NK-92 (cell line): Measurements from ENCODE around the gene RPP38.

ENCODE experiments used
- DNase-seq: peaks from one replicate; lab custom pipeline; 2025; ENCODE audit not compliant: unreplicated experiment; lab: John Stamatoyannopoulos, UW

Gene RPP38, protein sequence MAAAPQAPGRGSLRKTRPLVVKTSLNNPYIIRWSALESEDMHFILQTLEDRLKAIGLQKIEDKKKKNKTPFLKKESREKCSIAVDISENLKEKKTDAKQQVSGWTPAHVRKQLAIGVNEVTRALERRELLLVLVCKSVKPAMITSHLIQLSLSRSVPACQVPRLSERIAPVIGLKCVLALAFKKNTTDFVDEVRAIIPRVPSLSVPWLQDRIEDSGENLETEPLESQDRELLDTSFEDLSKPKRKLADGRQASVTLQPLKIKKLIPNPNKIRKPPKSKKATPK

DNA sequence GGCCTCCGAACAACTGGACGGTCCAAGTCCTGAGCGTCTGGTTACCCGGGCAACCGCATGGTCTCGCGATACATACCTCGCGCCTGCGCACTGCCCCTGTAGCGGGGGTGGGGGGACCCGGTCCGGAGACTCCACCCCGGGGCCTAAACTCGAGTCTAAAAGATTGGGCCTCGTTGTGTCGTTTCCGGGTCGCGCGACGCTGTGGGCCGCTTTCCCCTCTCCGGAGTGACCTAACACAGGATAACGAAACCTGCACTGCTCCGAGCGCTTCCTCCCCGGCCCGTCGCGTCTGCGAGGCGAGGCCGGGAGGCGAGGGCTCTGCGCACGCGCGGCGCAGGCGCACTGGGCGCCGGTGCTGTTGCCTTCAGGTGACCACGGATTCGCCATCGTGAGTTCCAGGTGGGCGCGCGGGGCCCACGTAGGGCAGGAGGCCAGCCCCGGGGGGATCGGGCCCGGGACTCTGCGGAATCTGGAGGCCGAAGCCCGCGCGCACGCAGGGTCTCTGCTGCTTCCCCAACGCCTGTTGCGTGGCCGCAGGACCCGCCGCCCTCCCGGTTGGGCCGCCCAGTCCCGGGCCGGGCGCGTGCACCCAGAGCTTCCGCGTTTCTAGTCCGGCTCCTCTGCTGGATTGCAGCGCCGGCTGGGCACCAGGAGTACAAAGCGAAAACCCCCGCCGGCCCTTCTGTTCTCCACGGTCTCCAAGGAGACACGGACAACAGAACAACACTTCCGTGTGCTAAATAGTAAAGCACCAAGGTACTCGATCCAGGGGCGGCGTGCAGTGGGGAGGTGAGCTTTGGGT is at the start of gene RPP38:
RPP38 (plus strand) TSS at position 345 of the 802 bp plus-strand sequence. CDS start 5,960 bp downstream, outside the sequence.
- peak; percentile 63 for DNase-seq

DNA sequence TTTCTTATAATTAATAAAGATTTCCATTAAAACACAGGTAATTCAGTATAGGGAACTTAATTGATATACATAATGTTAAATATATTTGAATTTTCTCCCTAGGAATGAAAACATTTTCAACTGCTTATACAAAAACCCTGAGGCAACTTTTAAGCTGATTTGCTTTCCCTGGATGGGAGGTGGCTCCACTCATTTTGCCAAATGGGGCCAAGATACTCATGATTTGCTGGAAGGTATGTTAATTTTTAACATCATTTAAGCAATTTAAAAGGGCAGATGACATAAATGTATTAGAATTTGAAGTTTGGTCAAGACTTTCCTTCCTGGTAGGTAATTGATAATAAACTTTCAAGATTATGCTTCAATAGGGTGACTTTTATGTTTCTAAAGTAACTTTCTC is 47.6 kb upstream of the RPP38 start:
- no peak for DNase-seq

DNA sequence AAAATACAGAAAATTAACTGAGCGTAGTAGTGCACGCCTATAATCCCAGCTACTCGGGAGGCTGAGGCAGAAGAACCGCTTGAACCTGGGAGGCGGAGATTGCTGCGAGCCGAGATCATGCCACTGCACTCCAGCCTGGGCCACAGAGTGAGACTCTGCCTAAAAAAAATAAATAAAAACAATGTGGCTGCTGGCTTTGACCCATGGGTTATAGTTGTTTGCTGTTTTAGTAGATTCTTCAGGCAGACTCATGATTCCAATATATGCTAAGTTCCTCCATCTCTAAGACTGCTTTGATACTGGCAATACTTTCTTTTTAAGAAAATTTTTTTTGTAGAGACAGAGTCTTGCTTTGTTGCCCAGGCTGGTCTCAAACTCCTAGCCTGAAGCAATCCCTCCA is 45.0 kb upstream of the RPP38 start:
- DNase-seq, result no peak

DNA sequence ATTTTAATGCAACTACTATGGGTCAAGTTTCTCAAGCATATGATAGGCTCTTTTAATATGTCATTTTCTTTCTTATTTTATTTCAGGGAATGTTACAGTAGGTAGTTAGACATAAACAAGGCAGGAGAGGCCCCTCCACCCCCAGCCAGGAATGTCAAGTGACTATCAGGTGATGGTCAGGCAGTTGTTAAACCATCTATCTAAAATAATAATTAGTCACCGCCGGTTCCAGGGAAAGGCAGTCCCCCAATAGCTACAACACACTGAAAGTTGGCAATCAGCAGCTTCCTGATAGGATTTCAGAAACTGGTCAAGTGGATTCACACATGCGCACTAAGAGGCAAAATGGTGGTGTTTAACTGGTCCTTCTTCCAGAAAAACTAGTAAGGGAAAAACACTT is 44.1 kb upstream of the RPP38 start:
- no peak for DNase-seq

DNA sequence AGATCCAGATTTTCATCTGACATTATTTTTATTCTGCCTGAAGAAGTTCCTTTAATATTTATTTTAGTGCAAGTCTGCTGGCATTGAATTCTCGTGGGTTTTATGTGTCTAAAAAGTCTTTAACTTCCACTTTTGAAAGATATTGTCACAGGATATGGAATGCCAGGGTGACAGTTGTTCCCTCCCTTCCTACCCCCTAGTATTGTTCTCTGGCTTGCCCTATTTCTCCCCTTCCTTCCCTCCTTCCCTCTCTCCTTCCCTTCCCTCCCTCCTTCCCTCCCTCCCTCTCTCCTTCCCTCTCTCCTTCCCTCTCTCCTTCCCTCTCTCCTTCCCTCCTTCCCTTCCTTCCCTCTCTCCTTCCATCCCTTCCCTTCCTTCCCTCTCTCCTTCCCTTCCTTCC is 38.5 kb upstream of the RPP38 start:
- no peak for DNase-seq

DNA sequence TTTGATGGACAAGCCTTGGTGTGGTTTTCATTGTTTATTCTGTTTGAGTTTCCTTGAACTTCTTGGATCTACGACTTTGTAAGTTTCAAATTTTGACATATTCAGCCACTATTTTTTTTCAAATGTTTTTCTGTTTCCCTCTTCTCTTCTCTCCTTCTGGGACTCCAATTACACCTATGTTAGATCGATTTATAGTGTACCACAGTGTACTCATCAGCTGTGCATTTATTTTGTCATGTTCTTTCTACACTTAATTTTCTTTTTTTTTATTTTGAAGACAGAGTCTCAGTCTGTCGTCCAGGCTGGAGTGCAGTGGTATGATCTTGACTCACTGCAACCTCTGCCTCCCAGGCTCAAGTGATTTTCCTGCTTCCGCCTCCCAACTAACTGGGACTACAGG is 37.2 kb upstream of the RPP38 start:
- no peak for DNase-seq

DNA sequence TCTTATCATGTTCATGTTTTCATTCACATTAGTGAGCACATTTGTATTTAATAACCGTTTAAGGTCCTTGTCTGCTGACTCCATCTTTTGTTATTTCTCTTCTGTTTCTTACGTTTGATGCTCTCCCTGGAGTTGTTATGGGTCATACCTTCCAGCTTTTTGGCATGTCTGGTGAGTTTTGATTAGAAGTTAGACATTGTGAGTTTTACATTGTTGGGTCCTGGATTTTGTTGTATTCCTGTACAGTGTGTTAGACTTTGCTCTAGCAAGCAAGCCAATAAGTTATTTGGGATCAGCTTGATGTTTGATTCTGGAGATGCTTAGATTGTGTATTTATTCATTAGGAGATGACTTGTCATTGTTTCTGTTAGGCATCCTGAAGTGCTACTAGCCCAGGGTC is 36.5 kb upstream of the RPP38 start:
- DNase-seq, result no peak

DNA sequence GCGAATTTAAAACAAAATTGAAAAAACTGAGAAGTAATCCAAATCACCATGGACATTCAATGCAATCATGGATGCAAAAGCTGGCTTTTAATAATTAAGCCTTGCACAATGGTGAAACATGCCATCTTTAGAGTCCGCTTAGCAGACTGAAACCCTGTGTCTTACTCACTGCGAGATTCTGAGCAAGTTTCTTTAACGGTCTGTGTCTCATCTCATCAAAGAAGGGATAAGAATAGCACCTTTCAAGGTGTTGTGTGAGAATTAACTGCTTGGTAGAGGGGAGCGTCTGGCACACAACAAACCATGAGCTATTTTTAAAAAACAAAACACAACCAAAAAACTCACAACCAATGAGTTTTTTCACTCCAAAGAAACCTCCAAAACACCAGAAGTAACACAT is 30.0 kb upstream of the RPP38 start:
- DNase-seq, result no peak

DNA sequence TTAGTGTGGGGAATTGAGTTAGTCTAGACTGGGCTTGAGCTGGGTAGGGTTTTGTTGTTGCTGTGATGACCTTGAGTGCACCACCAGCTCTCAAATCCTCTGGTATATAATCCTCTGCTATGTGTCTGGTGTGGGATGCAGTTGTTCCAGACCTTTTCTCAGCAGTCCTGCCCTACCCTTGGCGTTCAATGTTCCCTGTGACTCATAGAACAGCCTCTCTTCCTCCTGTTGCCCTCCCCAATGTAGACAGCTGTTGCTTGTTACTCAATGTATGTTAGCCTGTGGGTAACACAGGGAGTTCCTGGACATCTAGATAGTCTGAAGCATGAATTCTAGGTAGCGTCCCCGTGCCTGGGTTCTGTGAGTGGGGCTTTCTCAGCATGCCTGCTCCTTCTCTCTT is 28.4 kb upstream of the RPP38 start:
- no peak for DNase-seq

DNA sequence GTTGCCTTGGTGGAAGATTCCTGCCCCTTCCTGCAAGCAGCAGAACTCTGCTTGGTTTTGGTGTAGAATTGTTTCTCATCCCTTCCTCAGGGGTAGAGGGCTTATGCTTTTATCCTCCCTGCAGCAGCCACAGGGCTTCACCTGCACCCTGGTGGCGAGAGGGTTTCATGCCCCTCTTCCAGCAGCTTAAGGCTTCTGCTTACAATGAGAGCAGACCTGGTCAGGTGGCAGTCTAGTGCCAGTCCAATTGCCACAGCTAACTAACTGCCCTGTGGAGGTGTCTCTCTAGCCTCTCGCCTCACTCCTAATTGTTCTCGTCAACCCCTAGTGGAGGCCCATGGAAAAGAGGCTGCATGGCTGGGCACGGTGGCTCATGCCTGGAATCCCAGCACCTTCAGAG is 27.9 kb upstream of the RPP38 start:
- DNase-seq, result no peak

DNA sequence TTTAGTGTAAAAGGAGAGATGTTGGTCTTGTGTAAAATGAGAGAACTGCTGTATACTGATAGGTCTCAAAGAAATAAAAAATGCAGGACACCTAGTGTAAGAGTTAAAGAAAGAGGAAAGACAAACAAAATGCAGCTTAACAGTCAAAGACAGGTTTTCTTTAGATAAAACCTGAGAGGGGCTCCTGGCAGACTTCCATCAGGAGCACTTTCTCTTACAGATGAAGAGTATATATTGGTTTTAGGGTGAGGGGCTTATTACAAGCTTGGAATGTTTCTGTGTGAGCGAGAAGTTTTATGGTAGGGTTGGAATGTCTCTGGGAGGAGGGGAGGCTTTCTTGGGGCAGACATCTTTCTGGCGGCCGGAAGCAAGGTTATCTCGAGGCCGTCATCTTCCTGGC is 24.8 kb upstream of the RPP38 start:
- DNase-seq, result no peak

DNA sequence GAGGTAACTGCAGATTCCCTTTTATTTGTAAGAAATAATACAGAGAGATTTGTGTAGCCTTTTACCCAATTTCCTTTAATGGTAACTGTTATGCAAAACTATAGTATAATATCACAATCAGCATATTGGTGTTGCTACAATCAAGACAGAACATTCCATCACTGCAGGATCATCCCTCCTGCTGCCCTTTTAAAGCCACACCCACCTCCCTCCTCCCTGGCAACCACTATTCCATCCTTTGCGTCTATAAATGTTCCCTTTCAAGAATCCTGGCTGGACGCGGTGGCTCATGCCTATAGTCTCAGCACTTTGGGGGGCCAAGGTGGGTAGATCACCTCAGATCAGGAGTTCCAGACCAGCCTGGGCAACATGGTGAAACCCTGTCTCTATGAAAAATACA is 21.7 kb upstream of the RPP38 start:
- no peak for DNase-seq

DNA sequence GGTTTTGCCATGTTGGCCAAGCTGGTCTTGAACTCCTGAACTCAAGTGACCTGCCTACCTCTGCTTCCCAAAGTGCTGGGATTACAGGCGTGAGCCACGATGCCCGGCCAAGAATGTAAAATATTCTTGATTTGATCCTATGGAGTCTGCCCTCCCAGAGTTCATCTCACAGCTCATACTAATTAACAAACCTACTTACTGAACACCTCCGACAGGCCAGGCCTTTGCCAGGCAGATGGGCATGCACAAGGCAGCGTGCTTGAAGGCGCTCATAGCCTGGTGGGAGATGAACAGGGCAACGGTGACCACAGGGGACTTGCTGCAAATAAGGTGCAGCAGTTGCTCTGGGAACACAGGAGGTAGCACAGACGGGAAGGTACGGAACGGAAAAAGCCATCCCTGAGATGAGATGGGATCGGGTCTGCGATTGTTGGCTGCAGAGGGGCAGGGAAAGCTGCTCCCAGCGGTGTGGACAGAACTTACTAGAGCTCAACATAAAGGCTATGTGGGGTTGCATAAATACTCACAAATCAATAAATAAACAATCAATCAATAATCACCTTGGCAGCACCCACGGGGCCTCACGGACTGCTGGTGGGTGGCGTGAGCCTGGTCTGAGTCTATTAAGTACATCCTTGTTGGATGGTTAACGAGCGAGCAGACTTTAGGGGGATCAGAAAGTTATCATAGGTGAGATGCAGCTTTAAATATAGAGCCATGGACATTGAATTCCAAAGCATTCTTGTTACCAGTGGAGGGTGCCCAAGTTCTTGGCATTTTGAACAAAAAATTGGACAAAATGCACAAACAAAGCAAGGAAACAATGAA is 13.3 kb upstream of the RPP38 start:
- DNase-seq, result no peak

DNA sequence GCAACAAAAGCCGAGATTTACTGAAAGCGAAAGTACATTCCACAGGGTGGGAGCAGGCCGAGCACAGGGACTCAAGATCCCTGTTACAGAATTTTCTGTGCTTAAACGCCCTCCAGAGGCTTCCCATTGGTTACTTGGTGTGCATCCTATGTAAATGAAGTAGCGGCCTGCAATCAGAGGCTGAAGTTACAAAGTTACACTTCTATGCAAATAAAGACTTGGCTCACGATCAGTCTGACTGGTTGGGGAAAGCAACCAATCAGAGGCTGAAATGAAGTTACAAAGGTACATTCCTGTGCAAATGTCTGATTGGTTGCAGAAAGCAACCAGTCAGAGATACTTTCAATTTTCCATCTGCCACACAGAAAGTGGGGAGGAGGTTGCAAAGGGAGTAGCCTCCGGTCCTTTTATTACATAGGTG is 12.6 kb upstream of the RPP38 start:
- DNase-seq, result no peak

DNA sequence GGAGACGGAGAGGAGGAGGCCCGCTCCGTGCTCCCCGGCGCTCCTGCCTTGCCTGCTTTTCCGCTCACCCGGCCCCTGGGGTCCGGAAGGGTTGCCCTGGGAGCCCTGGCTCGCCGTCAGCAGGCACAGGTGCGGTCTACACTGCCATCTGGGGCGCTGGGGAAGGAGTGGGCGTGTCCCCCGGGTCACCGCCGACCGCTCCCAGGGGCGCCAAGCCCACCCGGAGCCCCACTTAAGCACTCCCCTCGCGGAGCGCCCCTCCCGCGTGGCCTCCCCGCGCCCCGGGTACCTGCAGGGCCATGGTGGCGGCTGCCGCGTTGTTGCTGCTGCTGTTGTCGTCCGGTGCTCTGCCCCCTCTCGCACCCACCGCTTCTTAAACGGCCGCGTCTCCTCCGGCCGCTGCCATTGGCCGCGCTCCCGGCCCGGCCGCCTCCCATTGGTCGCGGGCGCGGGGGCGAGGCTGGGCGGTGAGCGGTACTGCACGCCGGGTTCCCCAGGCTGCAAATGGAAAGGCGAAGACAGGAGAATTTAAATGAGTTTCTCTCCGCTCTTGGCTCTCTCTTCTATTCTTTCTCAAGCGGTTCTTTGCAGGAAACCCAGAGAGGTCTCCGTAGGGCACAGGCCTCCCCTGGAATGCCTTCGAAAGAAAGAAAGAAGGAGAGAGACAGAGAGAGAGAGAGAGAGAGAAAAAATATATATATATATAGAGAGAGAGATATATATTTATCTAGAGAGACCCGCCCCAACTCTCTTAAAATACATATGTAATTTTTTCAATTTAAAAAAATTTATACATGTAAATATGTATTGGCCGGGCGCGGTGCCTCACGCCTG is 8.5 kb upstream of the RPP38 start, which contains the start of gene ACBD7:
ACBD7 (minus strand) TSS at position 349 of the 834 bp plus-strand sequence; CDS start at position 301, 48 bp downstream.
- DNase-seq, result no peak

DNA sequence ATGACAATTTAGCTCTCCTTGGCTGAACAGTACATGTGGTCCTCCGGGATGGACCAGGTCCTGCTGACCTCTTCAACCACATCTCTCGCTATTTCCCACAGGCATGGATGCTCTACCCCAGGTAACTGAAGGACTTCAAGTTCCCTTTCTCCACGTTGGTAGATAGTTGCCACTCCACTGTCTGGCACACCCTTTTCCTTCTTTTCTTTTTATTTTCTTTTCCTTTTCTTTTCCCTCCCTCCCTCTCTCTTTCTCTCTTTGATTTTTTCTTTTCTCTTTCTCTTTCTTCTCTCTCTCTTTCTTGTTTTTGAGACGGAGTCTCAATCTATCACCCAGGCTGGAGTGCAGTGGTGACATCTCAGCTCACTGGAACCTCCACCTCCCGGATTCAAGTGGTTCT is 5.7 kb upstream of the RPP38 start:
- DNase-seq, result no peak

DNA sequence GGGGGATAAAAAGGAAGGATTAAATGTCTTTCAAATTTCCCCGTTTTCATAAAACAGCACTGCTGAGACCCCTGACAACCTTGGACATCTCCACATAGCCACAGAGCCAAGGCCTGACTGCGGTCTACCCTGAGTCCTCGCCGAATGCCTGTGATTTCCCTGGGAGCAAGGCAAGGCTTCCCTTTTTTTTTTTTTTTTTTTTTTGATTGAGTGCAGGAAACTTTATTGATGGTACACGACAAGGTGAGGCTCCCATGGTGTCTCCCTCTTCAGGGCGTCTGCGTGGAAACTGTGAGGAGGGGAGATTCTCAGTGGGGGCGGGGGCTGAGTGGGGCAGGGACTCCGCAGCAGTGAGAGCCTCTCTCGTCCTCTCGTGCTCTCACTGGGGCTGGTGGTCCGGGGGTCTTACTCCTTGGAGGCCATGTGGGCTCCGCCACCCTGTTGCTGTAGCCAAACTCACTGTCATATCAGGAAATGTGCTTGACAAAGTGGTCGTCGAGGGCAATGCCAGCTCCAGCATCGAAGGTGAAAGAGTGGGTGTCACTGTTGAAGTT is 4.2 kb upstream of the RPP38 start:
- no peak for DNase-seq

DNA sequence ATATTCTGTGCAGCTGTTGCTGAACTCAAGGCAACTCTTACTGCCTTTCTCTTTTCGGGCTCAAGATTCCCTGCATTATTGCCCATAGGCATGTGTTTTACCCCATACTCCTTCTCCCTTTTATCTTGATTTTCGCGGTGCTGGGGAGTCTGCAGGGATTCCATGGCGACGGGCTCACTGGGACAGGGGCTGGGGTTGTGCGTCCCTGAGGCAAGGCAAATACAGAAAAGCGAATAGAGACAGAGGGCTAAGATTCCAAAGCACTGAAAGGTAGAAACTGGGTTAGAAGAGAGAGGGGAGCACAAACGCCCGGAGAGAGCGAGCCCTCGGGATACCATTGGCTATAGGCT is 519 bp upstream of the RPP38 start:
- DNase-seq, result no peak

DNA sequence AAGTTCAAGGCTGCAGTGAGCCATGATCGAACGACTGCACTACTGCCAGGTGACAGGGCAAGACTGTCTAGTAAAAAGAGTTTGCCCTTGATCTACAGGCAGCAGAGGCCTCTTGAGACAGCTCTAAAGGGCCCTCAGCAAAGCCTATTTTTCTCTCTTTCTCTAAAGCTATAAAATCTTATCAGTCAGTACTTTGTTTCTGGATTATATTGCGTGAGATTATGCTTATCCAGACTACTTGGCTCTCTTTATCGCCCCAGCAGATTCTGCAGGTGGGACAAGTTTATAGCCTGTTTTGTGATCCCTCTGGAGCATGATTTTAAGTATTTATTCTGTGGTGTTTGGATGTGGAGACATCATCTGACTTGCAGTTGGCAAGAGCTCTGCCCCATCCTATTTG is 2.7 kb downstream of the RPP38 start:
- no peak for DNase-seq

DNA sequence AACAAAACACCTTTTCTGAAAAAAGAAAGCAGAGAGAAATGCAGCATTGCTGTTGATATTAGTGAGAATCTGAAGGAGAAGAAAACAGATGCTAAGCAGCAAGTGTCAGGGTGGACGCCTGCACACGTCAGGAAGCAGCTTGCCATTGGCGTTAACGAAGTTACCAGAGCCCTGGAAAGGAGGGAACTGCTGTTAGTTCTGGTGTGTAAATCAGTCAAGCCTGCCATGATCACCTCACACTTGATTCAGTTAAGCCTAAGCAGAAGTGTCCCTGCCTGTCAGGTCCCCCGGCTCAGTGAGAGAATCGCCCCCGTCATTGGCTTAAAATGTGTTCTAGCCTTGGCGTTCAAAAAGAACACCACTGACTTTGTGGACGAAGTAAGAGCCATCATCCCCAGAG is 6.4 kb downstream of the RPP38 start:
- DNase-seq, result no peak
